HG03139 (cell line): ENCODE data around the gene NLGN3.

Experiments
- ATAC-seq: cut with Tn5 transposase; IDR thresholded peaks from one replicate; pipeline ENCODE4 v1.9.1; 2021; ENCODE audit not compliant: unreplicated experiment

The NLGN3 gene

DNA sequence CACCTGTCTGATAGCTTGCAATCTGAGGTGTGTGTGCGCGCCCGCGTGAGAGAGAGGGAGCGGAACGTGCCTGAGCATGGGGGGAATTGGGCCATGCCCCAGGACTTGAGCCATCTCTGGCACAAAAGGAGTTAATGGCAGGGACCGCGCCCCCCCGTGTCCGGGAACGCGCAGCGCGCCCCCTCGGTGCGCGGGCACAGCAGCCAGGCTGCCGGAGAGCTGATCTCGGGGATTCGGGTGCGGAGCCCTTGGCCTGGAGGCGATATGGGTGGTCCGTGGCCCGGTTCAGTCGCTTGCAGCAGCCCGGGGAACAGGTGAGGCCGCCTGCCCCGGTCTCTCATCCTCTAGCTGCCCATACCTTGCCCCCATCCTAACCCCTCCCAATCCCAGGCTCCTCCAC is at the start of gene NLGN3:
TSS of gene NLGN3 (plus strand) at position 191 of the 400 bp plus-strand sequence. CDS start 2,909 bp downstream, outside the sequence.
- no peak for ATAC-seq

GRCh38 chrX:71095033-71095432 is 49.6 kb upstream of the NLGN3 start:
- no peak for ATAC-seq

- peak; percentile 91 for ATAC-seq
Observed at GRCh38 chrX:71095555-71095980, 49.1 kb upstream of the NLGN3 start, which contains the start of gene FOXO4. Gene FOXO4 (plus strand): TSS chrX:71095851. CDS start chrX:71096529, 678 bp downstream.

DNA sequence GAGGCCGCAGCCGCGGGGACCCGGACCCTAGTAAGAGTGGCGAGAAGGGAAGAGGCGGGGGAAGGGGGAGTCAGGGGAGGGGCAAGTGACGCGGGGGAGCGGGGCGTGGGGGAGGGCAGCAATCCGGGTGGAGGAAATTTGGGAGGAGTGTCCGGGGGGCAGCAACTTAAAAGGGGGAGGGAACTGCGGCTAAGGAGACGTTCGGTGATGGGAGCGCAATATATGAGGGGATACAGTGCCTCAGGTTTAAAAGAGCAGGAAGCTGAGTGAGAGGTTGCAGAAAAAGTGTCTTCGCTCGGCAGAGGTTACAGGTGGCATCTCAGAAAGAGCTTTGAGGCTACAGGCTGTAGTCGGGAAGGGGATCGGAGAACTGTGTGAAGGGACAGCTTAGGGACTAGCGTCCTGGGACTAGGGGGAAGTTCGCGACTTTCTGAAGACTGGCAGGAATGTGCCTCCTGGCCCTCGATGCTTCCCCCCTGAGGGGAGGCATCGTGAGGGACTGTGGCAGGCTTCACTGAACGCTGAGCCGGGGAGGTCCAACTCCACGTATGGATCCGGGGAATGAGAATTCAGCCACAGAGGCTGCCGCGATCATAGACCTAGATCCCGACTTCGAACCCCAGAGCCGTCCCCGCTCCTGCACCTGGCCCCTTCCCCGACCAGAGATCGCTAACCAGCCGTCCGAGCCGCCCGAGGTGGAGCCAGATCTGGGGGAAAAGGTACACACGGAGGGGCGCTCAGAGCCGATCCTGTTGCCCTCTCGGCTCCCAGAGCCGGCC is 48.5 kb upstream of the NLGN3 start:
- no peak for ATAC-seq

GRCh38 chrX:71096760-71097032 is 47.9 kb upstream of the NLGN3 start:
- ATAC-seq = no peak

- ATAC-seq = no peak
Observed at GRCh38 chrX:71098302-71098701, 46.3 kb upstream of the NLGN3 start.

GRCh38 chrX:71098951-71099506 is 45.6 kb upstream of the NLGN3 start:
- no peak for ATAC-seq

DNA sequence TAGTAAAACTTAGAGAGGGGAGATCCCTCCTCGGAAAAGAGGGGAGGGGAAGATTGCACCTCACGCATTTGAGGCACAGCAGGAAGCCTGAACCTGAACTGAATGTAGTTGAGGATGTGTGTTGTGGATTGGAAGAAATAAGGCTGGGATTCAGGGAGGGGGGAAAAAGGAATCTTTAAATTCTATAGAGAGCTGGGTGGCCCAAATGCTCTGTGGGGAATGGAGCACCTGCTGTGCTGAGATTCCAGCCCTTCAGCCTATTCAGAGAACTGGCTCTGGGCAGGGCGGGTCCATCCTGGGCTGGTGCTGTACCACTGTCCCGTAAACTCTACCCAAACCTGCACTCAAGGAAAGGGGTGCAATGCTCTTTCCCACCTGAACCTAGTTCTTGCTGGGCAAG is 44.9 kb upstream of the NLGN3 start:
- ATAC-seq = no peak

DNA sequence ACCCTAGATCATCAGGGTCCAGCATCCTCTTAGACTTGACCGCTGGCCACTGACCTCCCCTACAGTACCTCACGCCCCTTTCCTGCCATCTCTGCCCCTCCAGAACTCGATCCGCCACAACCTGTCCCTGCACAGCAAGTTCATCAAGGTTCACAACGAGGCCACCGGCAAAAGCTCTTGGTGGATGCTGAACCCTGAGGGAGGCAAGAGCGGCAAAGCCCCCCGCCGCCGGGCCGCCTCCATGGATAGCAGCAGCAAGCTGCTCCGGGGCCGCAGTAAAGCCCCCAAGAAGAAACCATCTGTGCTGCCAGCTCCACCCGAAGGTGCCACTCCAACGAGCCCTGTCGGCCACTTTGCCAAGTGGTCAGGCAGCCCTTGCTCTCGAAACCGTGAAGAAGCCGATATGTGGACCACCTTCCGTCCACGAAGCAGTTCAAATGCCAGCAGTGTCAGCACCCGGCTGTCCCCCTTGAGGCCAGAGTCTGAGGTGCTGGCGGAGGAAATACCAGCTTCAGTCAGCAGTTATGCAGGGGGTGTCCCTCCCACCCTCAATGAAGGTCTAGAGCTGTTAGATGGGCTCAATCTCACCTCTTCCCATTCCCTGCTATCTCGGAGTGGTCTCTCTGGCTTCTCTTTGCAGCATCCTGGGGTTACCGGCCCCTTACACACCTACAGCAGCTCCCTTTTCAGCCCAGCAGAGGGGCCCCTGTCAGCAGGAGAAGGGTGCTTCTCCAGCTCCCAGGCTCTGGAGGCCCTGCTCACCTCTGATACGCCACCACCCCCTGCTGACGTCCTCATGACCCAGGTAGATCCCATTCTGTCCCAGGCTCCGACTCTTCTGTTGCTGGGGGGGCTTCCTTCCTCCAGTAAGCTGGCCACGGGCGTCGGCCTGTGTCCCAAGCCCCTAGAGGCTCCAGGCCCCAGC is 43.8 kb upstream of the NLGN3 start:
- ATAC-seq = no peak

DNA sequence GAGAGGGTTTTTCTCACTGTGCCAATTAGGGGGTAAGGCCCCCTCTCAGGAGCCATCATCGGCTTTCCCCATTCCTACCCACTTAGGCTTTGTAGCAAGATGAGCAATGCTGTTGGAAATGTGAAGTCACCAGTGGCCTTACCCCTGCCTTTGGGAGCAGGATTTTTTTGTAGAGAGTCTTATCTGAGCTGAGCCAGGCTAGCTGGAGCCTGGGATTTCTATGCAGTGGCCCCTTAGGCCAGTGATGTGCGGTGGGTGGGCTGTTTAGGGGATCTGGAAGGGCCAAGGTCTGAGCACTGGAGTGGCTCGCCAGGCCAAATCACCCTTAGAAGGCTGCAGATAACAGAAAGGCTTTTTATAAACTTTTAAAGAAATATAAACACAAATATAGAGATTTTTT is 42.3 kb upstream of the NLGN3 start:
- ATAC-seq = no peak

- no peak for ATAC-seq
Observed at GRCh38 chrX:71103110-71103983, 41.3 kb upstream of the NLGN3 start.

DNA sequence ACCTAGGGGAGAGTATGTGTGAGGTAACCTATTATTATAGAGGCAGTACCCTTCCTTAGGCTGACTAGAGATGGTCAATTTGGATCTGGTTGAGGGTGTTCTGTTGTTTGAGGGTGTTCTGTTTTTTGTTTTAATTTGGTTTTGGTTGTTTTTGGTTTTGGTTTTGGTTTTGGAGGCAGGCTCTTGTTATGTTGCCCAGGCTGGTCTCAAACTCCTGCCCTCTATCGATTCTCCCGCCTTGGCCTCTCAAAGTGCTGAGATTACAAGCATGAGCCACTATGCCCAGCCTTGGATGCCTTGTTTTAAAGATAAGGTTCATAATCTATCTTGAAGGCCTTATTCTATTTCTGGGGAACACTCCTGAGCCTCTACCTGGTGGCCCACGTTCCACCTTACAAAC is 39.0 kb upstream of the NLGN3 start:
- no peak for ATAC-seq

- no peak for ATAC-seq
Observed at GRCh38 chrX:71106427-71106826, 38.2 kb upstream of the NLGN3 start, which contains the start of gene CXorf65. Gene CXorf65 (minus strand): TSS chrX:71106740. CDS start chrX:71106556, 184 bp downstream.

- ATAC-seq = no peak
Observed at GRCh38 chrX:71107245-71107644, 37.4 kb upstream of the NLGN3 start.

GRCh38 chrX:71107762-71108360 is 36.8 kb upstream of the NLGN3 start:
- no peak for ATAC-seq

DNA sequence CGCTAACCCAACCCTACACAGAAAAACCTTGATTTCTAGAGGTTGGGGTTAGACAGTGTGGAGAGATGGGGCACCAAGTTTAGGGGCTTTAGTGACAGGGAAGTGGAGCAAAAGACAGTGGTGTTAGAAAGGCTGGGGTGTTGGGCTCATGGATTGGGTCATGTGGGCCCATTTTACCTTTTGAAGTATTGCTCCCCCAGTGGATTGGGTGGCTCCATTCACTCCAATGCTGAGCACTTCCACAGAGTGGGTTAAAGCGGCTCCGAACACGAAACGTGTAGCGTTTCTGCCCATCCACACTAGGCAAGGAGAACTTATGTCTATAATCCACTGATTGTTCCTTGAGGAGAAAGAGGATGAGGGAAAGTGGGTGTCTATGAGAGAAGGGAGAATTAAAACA is 35.6 kb upstream of the NLGN3 start:
- no peak for ATAC-seq

DNA sequence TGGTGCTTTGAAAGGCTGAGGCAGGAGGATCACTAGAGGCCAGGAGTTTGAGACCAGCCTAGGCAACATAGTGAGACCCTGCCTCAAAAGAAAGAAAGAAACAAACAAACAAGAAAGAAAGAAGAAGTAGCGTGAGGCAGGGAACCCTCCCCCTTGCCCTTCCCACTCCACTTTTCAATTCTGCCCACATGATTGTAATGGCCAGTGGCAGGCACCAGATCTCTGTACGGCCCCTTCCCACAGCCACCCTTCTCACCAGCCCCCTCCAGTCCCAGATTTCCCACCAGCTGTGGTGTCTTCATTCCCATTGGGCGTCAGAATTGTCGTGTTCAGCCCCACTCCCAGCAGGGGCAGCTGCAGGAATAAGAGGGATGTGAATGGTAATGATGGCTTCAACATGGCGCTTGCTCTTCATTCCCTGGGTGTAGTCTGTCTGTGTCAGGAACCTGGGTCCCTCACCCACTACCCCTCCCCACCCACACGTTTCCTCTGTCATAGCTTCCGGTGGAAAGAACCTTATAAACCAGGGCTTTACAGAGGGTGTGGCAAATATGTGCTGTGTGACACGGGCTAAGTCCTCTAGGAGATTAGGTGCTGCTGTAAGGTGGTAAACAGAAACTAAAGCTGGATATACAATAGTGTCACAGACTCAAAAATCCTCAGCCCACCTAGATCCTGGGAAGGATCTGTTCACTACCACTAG is 33.3 kb upstream of the NLGN3 start, which contains the start of gene IL2RG:
TSS of gene IL2RG (minus strand) at position 437 of the 703 bp plus-strand sequence. CDS start at position 399, 38 bp downstream.
- ATAC-seq = peak; percentile 86

DNA sequence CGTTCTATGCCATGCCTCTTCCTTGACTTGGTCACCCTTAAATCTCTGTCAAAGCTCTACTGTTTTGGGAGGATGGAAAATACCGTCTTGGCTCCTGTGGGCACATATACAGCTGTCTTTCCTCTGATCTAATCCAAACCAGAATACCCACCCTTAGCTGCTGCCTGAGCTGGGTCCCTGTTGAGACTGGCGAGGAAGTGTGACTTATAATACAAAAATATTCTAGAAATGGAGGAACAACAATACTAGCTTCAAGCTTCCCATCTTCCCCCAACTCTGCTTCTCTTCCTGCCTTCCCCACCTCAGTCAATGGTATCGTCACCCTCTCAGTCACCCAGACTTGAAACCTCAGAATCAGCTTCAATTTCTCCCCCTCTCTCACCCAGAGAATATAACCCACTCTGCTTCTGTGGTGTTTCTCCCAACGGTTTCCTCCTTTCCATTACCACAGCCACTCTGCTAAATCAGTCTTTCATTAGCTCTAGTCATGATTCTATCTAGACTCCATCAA is 32.7 kb upstream of the NLGN3 start:
- ATAC-seq = peak; percentile 29

DNA sequence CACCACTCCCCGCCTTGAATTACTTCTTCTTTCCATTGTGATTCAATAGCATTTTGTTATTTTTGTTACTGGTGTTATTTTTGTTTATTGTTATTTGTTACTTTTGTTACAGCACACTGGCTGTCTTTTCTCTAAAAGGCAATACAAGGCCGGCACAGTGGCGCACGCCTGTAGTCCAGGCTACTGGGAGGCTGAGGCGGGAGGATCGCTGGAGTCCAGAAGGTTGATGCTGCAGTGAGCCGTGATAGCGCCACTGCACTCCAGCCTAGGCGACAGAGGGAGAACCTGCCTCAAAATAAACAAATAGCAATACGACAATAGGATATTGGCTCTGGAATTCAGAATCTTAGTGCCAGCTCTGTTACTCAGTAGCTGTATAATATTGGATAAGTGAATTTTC is 27.3 kb upstream of the NLGN3 start:
- no peak for ATAC-seq
